KMS-11 (cell line): ENCODE measurements around the gene HSPA12B.

ENCODE experiments used
- H2AFZ ChIP-seq: fragments of 200-600 bp; sonication (generic); 2 replicates; pipeline ENCODE4 v1.6.1; 2016; ENCODE audit warnings: antibody characterized with exemption, mixed run types, low read depth
- H3K27ac ChIP-seq: fragments of 200-600 bp; sonication (generic); 2 replicates; pipeline ENCODE4 v1.6.1; 2016; ENCODE audit warnings: mild to moderate bottlenecking, mixed run types
- H3K27me3 ChIP-seq: fragments of 200-600 bp; sonication (generic); 2 replicates; pipeline ENCODE4 v1.6.1; 2017; ENCODE audit warnings: mild to moderate bottlenecking, low read depth, mixed run types, moderate library complexity; ENCODE audit not compliant: insufficient read depth
- H3K36me3 ChIP-seq: fragments of 200-600 bp; sonication (generic); 2 replicates; pipeline ENCODE4 v1.6.1; 2017; ENCODE audit warnings: mild to moderate bottlenecking, mixed run types; ENCODE audit not compliant: insufficient read depth
- H3K4me1 ChIP-seq: fragments of 200-600 bp; sonication (generic); 2 replicates; pipeline ENCODE4 v1.6.1; 2016; ENCODE audit warnings: mild to moderate bottlenecking, low read depth, mixed run types; ENCODE audit not compliant: poor library complexity, severe bottlenecking
- H3K4me2 ChIP-seq: fragments of 200-600 bp; sonication (generic); 2 replicates; pipeline ENCODE4 v1.7.0; 2016; ENCODE audit warnings: mild to moderate bottlenecking, mixed run types
- H3K4me3 ChIP-seq: fragments of 200-600 bp; sonication (generic); IDR thresholded peaks from 2 replicates; pipeline ENCODE4 v1.6.1; 2017; ENCODE audit warnings: low read depth, low read length, mixed read lengths; ENCODE audit not compliant: insufficient read depth
- H3K79me2 ChIP-seq: fragments of 200-600 bp; sonication (generic); 2 replicates; pipeline ENCODE4 v1.6.1; 2016; ENCODE audit warnings: low read depth, mixed run types; ENCODE audit not compliant: insufficient read depth
- H3K9ac ChIP-seq: fragments of 200-600 bp; sonication (generic); 2 replicates; pipeline ENCODE4 v1.6.1; 2016; ENCODE audit warnings: mild to moderate bottlenecking, mixed run types
- H4K20me1 ChIP-seq: fragments of 200-600 bp; sonication (generic); 2 replicates; pipeline ENCODE4 v1.6.1; 2016; ENCODE audit warnings: mild to moderate bottlenecking, mixed run types; ENCODE audit not compliant: insufficient read depth
- TF ChIP-seq, protein P1 (sequence below): fragments of 200-600 bp; sonication (generic); conservative IDR thresholded peaks from 2 replicates; pipeline ENCODE4 v1.6.1; 2017; ENCODE audit warnings: low read depth, mild to moderate bottlenecking, antibody characterized with exemption, low read length, moderate library complexity, mixed read lengths

HSPA12B gene

DNA sequence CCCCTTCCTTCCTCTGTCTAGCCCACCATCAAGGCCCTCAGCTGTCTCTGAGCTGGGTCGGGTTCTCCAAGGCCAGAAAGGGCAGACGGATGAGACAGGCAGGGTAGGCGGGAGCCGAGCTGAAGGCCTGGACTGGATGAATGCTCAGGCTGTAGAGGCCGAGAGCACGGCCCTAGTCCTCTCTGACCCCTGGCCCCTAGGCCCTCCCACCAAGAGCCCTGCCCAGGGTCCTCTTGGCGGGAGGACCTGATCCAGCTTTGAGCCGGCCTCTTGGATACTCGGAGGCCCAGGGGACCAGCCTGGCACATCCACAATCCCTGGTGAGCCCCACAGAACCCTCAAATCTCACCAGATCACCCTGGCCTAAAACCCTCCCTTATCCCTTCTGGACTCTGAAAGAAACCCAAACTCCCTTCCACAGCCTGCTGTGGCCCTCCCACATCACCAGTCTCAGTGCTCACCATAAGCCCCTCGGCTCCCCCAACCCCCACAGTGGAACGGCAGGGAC, 26.9 kb downstream of the HSPA12B start:
- Histone ChIP-seq H3K27ac (no peak overlapping the region), H3K4me1 (no peaks in the 10 kb centered on the region), H3K79me2 (no peaks in the 10 kb centered on the region), H4K20me1 (no peaks in the 10 kb centered on the region), H3K4me3 (no peak overlapping the region), H3K36me3 (no peaks in the 10 kb centered on the region), H2AFZ (no peak overlapping the region), H3K9ac (no peak overlapping the region), H3K4me2 (no peak overlapping the region), H3K27me3 (no peaks in the 10 kb centered on the region)
- TF ChIP-seq, protein P1, sequence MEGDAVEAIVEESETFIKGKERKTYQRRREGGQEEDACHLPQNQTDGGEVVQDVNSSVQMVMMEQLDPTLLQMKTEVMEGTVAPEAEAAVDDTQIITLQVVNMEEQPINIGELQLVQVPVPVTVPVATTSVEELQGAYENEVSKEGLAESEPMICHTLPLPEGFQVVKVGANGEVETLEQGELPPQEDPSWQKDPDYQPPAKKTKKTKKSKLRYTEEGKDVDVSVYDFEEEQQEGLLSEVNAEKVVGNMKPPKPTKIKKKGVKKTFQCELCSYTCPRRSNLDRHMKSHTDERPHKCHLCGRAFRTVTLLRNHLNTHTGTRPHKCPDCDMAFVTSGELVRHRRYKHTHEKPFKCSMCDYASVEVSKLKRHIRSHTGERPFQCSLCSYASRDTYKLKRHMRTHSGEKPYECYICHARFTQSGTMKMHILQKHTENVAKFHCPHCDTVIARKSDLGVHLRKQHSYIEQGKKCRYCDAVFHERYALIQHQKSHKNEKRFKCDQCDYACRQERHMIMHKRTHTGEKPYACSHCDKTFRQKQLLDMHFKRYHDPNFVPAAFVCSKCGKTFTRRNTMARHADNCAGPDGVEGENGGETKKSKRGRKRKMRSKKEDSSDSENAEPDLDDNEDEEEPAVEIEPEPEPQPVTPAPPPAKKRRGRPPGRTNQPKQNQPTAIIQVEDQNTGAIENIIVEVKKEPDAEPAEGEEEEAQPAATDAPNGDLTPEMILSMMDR: no peak

DNA sequence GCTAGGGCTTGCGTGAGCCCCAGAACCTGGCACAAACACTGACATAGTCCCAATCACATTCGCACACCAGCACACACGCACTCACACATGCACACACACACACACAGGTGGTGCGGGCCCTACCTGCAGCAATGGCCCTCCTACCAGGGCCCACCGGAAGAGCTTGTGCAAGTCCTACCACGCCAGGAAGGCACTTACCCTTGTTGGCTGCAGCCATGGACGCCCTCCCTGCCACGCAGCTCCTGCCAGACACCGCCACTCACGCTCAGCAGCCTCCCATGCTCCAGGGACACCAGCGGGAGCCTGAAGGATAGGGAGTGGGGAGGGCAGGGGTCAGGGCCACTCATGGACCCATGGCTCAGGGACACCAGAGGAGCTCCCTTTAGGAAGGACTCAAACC, 27.4 kb downstream of the HSPA12B start:
- Histone ChIP-seq H3K4me2 (no peak overlapping the region), H3K4me1 (no peaks in the 10 kb centered on the region), H4K20me1 (no peaks in the 10 kb centered on the region), H3K9ac (no peak overlapping the region), H3K27ac (no peak overlapping the region), H3K79me2 (no peaks in the 10 kb centered on the region), H3K27me3 (no peaks in the 10 kb centered on the region), H3K4me3 (no peak overlapping the region), H3K36me3 (no peaks in the 10 kb centered on the region), H2AFZ (no peak overlapping the region)
- TF ChIP-seq, protein P1: no peak

DNA sequence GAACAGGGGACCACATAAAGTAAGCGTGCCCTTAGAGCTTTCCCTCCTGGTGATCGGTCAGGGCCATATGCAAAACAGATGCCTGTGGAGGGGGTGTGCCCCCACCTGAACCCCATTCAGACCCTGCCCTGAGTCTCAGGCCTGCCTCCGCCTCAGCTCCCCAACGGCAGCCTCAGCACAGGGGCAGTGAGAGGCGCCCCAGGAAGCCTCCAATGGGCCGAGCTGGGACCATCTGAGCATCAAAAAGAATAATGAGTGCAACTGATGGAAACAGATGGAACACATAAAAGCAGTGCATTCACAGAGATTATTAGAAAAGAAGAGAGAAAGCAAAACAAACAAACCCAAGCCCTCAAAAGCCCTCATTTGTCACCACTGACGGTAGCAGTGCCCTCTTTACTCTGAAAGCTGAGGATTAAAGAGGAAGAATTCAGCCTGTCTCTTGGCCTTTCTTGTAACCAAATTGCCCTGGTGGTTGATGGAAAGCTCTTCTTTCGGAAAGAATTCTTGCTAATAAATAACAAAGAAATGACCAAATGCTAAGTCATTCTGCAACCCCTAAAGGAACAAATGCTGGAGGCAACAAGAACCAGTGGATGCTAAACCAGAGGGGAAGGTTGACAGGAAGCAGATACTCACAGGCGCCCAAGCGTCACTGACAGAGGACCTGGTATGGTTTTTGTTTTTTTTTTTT, 28.3 kb downstream of the HSPA12B start:
- H3K4me2 ChIP-seq: no peak overlapping the region
- H3K4me1 ChIP-seq: no peaks in the 10 kb centered on the region
- TF ChIP-seq, protein P1: no peak
- H3K79me2 ChIP-seq: no peaks in the 10 kb centered on the region
- no peak overlapping the region for H3K27ac ChIP-seq
- H2AFZ ChIP-seq: no peak overlapping the region
- no peaks in the 10 kb centered on the region for H4K20me1 ChIP-seq
- H3K27me3 ChIP-seq: no peaks in the 10 kb centered on the region
- no peak overlapping the region for H3K9ac ChIP-seq
- no peaks in the 10 kb centered on the region for H3K36me3 ChIP-seq
- H3K4me3 ChIP-seq: no peak overlapping the region

DNA sequence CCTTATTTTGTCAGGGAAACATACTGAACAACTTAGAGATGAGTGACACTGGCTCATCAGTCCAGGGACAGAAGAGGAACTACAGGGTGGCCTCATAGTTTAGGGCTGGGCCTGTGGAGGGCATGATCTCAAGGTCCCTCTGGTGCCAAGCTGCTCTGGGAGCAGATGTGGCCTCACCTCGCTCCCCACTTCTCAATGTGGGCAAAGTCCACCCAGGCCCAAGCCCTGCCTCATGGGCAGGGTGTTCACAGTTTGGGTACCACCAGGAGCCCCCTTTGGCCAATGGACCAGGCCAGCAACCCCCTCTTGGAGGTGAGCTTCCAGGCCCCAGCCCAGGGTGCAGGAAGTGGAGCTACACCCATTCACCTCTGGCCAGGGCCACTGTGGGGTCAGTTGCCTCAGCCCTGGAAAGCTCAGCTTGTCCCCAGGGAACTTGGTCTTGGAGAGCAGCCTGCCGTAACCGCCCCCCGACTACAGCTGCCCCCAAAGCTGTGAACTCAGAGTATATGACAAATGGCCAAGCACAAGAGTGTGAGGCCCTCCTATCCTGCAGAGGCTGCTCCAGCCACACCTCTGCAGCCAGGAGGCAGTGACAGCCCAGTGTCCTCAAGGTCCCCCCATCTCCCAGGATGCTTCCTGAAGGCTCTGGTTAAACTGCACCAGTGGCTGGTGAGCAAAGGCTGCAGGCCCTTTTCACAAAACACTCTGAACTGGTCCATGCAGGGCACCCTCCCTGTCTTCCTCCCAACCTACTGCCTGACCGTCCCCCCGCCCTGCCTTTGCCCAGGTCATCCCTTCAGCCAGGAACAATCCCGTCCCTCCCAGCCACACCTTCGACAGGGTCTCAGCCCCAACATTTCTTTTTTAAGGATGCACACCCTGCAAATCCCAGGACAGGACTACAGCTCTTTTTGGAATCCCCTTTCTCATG, 31.5 kb downstream of the HSPA12B start:
- Histone ChIP-seq H3K4me2 (no peak overlapping the region), H3K27me3 (no peaks in the 10 kb centered on the region), H3K79me2 (no peaks in the 10 kb centered on the region), H3K4me3 (no peak overlapping the region), H2AFZ (no peak overlapping the region), H3K36me3 (no peaks in the 10 kb centered on the region), H3K4me1 (peaks cover 2% of the 10 kb centered on the region), H3K9ac (no peak overlapping the region), H3K27ac (no peak overlapping the region), H4K20me1 (no peaks in the 10 kb centered on the region)
- TF ChIP-seq, protein P1: no peak
